ENCODE measurements around the gene ARHGEF12. TPM values are rescaled to one million over a fixed set of nuclear protein-coding genes. Genes with fewer than 3 reads are reported as not detected.

Gene ARHGEF12
- total and polyA plus RNA-seq, 8 donors, result 13.8 to 74.7 (median 38.4) TPM

DNA sequence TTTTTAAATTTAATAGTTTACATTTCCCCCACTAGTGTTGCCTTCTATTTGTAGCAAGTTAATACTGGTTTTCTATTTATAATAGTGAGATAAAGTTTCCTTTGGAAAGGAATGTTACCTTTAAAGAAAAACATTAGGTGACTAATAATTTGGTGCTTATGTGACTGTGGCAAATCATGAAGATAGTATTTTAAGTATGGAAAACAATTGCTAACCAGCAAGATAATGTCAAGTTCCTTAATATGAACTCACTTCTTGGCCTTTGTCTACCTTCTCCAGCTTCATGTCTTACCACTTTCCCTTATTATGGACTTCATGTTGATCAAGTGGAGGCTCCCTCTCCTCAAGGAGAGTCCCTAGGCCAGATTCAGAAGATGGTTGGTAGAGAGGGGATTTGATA lies 27.2 kb downstream of the ARHGEF12 start:
- no peak overlapping the region for H3K4me3 ChIP-seq
- TF ChIP-seq, protein P1, sequence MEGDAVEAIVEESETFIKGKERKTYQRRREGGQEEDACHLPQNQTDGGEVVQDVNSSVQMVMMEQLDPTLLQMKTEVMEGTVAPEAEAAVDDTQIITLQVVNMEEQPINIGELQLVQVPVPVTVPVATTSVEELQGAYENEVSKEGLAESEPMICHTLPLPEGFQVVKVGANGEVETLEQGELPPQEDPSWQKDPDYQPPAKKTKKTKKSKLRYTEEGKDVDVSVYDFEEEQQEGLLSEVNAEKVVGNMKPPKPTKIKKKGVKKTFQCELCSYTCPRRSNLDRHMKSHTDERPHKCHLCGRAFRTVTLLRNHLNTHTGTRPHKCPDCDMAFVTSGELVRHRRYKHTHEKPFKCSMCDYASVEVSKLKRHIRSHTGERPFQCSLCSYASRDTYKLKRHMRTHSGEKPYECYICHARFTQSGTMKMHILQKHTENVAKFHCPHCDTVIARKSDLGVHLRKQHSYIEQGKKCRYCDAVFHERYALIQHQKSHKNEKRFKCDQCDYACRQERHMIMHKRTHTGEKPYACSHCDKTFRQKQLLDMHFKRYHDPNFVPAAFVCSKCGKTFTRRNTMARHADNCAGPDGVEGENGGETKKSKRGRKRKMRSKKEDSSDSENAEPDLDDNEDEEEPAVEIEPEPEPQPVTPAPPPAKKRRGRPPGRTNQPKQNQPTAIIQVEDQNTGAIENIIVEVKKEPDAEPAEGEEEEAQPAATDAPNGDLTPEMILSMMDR (IDR thresholded peaks at IDR 0.05), result no peak
- H3K27me3 ChIP-seq, result no peaks in the 10 kb centered on the region
- no peak for FAIRE-seq
- H3K36me3 ChIP-seq, result no peaks in the 10 kb centered on the region
- no peak for ATAC-seq
- intact Hi-C loops (cut with DNase I), result no loop called here
- peaks cover 0 to 6% (median 4%) of the 10 kb centered on the region in 3 donors for H3K4me1 ChIP-seq
- no peaks in the 10 kb centered on the region for H3K9me3 ChIP-seq
- DNase-seq, result no peak
- no peak overlapping the region for H3K27ac ChIP-seq

DNA sequence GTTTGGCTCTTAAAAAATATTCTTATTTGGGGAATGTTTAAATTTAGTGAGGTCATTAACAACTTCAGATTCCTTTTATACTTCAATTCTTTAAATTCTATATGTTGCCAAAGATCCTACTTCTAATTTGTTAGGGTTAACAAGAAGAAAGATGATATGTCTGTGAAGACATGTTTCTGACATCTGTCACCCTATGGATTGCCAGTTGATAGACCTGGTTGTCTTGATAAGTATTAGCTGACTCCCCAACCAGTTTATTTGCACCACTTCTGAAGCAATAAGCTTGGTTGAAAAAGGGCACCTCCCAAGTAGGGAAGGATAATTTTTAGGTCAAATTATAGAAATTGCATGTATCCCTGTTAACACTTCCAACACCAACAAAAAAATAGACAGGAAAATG lies 29.3 kb downstream of the ARHGEF12 start:
- Histone ChIP-seq H3K36me3 (no peaks in the 10 kb centered on the region), H3K4me3 (no peak overlapping the region), H3K9me3 (no peaks in the 10 kb centered on the region), H3K4me1 (peaks cover 0 to 3% (median 0%) of the 10 kb centered on the region in 3 donors), H3K27me3 (no peaks in the 10 kb centered on the region), H3K27ac (no peak overlapping the region)
- ATAC-seq (no peak), DNase-seq (no peak), FAIRE-seq (no peak)
- intact Hi-C loops (cut with DNase I), result no loop called here
- TF ChIP-seq, protein P1 (IDR thresholded peaks at IDR 0.05), result no peak

DNA sequence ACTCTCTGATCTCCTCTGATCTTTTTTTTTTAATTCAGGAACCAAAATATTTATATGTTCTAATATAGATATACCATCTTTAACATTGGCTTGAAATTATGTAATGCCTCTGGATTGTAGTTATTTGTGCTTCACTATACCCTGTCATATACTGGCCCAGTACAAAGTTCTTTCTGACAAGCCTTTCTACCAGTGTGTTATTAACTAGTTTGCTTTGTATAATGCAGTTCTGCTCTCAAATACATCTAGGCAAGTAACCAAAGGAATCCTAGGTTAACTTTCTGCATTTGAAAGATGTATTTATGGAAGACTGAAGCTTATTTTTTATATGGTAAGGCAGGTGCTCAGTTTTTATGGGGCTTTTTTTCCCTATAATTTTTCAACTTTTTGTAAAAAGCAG lies 36.1 kb downstream of the ARHGEF12 start:
- intact Hi-C loops (cut with DNase I), result no loop called here
- FAIRE-seq, result no peak
- ATAC-seq, result peak in 3 of 4 donors; percentile 46 to 70 (median 49)

DNA sequence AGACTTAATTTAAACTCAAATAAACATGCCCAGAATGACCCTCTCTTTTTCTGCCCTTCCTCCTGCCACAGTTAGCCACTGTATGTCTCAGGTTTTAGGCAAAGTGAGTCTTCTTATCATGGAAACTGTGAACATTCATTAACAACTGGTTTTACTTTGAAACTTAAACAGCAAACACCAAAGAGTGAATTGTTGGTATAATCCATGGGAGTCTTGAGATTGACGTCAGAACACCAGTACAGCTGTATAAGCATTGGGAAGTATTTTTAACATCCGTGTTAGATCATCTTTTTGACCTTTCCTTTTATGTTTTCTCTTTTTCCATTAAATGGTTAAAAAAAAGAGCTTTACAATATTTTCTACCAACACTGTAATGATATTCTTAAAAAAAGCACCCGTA lies 38.9 kb downstream of the ARHGEF12 start:
- H3K4me1 ChIP-seq, result peaks cover 0 to 24% (median 23%) of the 10 kb centered on the region in 3 donors
- no peak for DNase-seq

More for the DNA sequence above, 36.1 kb downstream of the ARHGEF12 start:
- Histone ChIP-seq H3K27me3 (no peaks in the 10 kb centered on the region), H3K4me1 (peaks cover 0 to 20% (median 16%) of the 10 kb centered on the region in 3 donors), H3K36me3 (no peaks in the 10 kb centered on the region), H3K27ac (no peak overlapping the region), H3K4me3 (no peak overlapping the region), H3K9me3 (no peaks in the 10 kb centered on the region)
- TF ChIP-seq, protein P1 (IDR thresholded peaks at IDR 0.05), result no peak
- no peak for DNase-seq

DNA sequence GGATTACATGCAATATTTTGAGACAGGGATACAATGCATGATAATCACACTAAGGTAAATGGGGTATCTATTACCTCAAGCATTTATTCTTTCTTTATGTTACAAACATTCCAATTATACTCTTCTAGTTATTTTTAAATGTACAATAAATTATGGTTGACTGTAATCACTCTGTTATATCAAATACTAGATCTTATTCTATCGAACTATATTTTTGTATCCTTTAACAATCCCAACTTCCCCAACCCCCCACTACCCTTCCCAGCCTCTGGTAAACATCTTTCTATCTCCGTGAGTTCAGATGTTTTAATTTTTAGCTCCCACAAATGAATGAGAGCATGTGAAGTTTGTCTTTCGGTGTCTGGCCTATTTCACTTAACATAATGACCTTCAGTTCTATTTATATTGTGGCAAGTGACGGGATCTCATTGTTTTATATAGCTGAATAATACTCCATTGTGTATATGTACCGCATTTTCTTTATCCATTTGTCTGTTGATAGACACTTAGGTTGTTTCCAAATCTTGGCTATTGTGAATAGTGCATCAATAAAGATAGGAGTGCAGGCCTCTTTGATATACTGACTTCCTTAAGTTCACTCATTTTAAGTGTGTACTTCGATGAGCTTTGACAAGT lies 40.5 kb downstream of the ARHGEF12 start:
- WGBS, 2 donors, result 66 to 67% methylated on average over 6 of the region's 6 CpGs
- no peaks in the 10 kb centered on the region for H3K9me3 ChIP-seq
- TF ChIP-seq, protein P1 (IDR thresholded peaks at IDR 0.05), result no peak
- no peaks in the 10 kb centered on the region for H3K27me3 ChIP-seq
- H3K4me3 ChIP-seq, result no peak overlapping the region
- peaks cover 0 to 30% (median 17%) of the 10 kb centered on the region in 3 donors for H3K4me1 ChIP-seq
- H3K36me3 ChIP-seq, result no peaks in the 10 kb centered on the region
- no peak for DNase-seq
- intact Hi-C loops (cut with DNase I), result no loop called here
- H3K27ac ChIP-seq, result no peak overlapping the region
- ATAC-seq, result no peak
- no peak for FAIRE-seq

More for the DNA sequence above, 38.9 kb downstream of the ARHGEF12 start:
- intact Hi-C loops (cut with DNase I), result no loop called here
- FAIRE-seq, result no peak
- Histone ChIP-seq H3K27ac (no peak overlapping the region), H3K4me3 (no peak overlapping the region), H3K27me3 (no peaks in the 10 kb centered on the region), H3K36me3 (no peaks in the 10 kb centered on the region), H3K9me3 (no peaks in the 10 kb centered on the region)
- TF ChIP-seq, protein P1 (IDR thresholded peaks at IDR 0.05), result no peak
- WGBS, 2 donors, result 69 to 82% methylated on average over 3 of the region's 3 CpGs
- ATAC-seq, result no peak

Measured in pancreas (tissue), 10 donors.